ENCODE measurements around the gene FGD4. TPM values are rescaled to one million over a fixed set of nuclear protein-coding genes. Genes with fewer than 3 reads are reported as not detected.

FGD4 gene
- total RNA-seq, 2 experiments from 2014 or later = 0.25 to 0.34 TPM

GRCh38 chr12:32659908-32660440 is 260.6 kb downstream of the FGD4 start:
- H3K9me3 Mint-ChIP-seq = no peaks in the 10 kb centered on the region
- TF ChIP-seq, protein P1, sequence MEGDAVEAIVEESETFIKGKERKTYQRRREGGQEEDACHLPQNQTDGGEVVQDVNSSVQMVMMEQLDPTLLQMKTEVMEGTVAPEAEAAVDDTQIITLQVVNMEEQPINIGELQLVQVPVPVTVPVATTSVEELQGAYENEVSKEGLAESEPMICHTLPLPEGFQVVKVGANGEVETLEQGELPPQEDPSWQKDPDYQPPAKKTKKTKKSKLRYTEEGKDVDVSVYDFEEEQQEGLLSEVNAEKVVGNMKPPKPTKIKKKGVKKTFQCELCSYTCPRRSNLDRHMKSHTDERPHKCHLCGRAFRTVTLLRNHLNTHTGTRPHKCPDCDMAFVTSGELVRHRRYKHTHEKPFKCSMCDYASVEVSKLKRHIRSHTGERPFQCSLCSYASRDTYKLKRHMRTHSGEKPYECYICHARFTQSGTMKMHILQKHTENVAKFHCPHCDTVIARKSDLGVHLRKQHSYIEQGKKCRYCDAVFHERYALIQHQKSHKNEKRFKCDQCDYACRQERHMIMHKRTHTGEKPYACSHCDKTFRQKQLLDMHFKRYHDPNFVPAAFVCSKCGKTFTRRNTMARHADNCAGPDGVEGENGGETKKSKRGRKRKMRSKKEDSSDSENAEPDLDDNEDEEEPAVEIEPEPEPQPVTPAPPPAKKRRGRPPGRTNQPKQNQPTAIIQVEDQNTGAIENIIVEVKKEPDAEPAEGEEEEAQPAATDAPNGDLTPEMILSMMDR (IDR thresholded peaks at IDR 0.05) = no peak
- H3K9me3 ChIP-seq (ENCODE audit: control insufficient read depth in 1 of 2, insufficient read depth in 1 of 2, low read length in 2 of 2) = no peaks in the 10 kb centered on the region
- no peak for ATAC-seq (ENCODE audit: poor library complexity)
- intact Hi-C loops (cut with DNase I, micrococcal nuclease) = no loop called here
- H3K27ac Mint-ChIP-seq = no peak overlapping the region
- no peaks in the 10 kb centered on the region for H3K36me3 ChIP-seq (ENCODE audit: insufficient read depth, low read length)
- H3K4me3 Mint-ChIP-seq = no peak overlapping the region
- ChIA-PET POLR2A (no interaction called here), CTCF (no interaction called here)
- no peak for DNase-seq
- H3K27me3 Mint-ChIP-seq = no peaks in the 10 kb centered on the region
- no peaks in the 10 kb centered on the region for H3K4me1 Mint-ChIP-seq (ENCODE audit: low read depth)
- H3K4me1 ChIP-seq (ENCODE audit: insufficient read depth, low read length) = no peaks in the 10 kb centered on the region
- H3K27ac ChIP-seq (ENCODE audit: low read depth in 1 of 2, low read length in 2 of 2) = no peak overlapping the region
- no peak overlapping the region for H3K4me3 ChIP-seq (ENCODE audit: low read length)
- no peaks in the 10 kb centered on the region for H3K27me3 ChIP-seq (ENCODE audit: control insufficient read depth in 1 of 2, insufficient read depth in 2 of 2, low read length in 2 of 2)
- no peaks in the 10 kb centered on the region for H3K36me3 Mint-ChIP-seq (ENCODE audit: low read depth)

DNA sequence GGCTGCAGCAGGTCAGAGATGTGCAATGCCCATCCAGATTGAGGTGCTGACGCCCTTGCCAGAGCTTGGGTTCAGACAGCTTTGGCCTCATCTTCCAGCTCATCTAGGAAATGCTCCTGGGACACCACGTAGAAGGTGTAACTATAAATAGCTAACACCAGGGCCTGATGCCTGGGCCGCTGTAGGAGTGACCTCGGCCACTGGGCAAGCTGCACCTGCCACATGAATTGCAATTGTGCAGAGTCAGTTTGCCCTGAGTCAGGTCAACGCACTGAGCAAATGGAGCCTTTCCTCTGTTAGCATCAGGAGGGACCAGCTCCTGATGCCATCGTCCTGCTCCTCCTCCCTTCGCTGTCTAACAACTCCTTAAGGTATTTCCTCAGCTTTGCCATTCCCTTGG is 262.3 kb downstream of the FGD4 start:
- TF ChIP-seq, protein P1 (IDR thresholded peaks at IDR 0.05) = no peak
- H3K4me1 ChIP-seq (ENCODE audit: insufficient read depth, low read length) = no peaks in the 10 kb centered on the region
- H3K27me3 ChIP-seq (ENCODE audit: control insufficient read depth in 1 of 2, insufficient read depth in 2 of 2, low read length in 2 of 2) = no peaks in the 10 kb centered on the region
- H3K27ac Mint-ChIP-seq = no peak overlapping the region
- H3K36me3 ChIP-seq (ENCODE audit: insufficient read depth, low read length) = no peaks in the 10 kb centered on the region
- intact Hi-C loops (cut with DNase I, micrococcal nuclease) = no loop called here
- ATAC-seq (ENCODE audit: poor library complexity) = no peak
- no peak overlapping the region for H3K27ac ChIP-seq (ENCODE audit: low read depth in 1 of 2, low read length in 2 of 2)
- H3K36me3 Mint-ChIP-seq (ENCODE audit: low read depth) = no peaks in the 10 kb centered on the region
- no peak overlapping the region for H3K4me3 ChIP-seq (ENCODE audit: low read length)
- POLR2A ChIA-PET = no interaction called here
- no peaks in the 10 kb centered on the region for H3K27me3 Mint-ChIP-seq
- H3K9me3 ChIP-seq (ENCODE audit: control insufficient read depth in 1 of 2, insufficient read depth in 1 of 2, low read length in 2 of 2) = no peaks in the 10 kb centered on the region
- CTCF ChIA-PET = no interaction called here
- no peak overlapping the region for H3K4me3 Mint-ChIP-seq
- no peak for DNase-seq
- no peaks in the 10 kb centered on the region for H3K9me3 Mint-ChIP-seq
- H3K4me1 Mint-ChIP-seq (ENCODE audit: low read depth) = peaks cover 3% of the 10 kb centered on the region

GRCh38 chr12:32662665-32663064 is 263.3 kb downstream of the FGD4 start:
- H3K4me1 Mint-ChIP-seq (ENCODE audit: low read depth) = peaks cover 6% of the 10 kb centered on the region
- TF ChIP-seq, protein P1 (IDR thresholded peaks at IDR 0.05) = no peak
- Histone ChIP-seq H3K27me3 (ENCODE audit: control insufficient read depth in 1 of 2, insufficient read depth in 2 of 2, low read length in 2 of 2) (no peaks in the 10 kb centered on the region), H3K9me3 (ENCODE audit: control insufficient read depth in 1 of 2, insufficient read depth in 1 of 2, low read length in 2 of 2) (no peaks in the 10 kb centered on the region), H3K27ac (ENCODE audit: low read depth in 1 of 2, low read length in 2 of 2) (no peak overlapping the region), H3K36me3 (ENCODE audit: insufficient read depth, low read length) (no peaks in the 10 kb centered on the region), H3K4me1 (ENCODE audit: insufficient read depth, low read length) (no peaks in the 10 kb centered on the region), H3K4me3 (ENCODE audit: low read length) (no peak overlapping the region)
- ATAC-seq (ENCODE audit: poor library complexity) = no peak
- H3K27me3 Mint-ChIP-seq = no peaks in the 10 kb centered on the region
- H3K27ac Mint-ChIP-seq = no peak overlapping the region
- CTCF ChIA-PET = no interaction called here
- intact Hi-C loops (cut with DNase I, micrococcal nuclease) = no loop called here
- POLR2A ChIA-PET = no interaction called here
- H3K9me3 Mint-ChIP-seq = no peaks in the 10 kb centered on the region
- DNase-seq = no peak
- no peak overlapping the region for H3K4me3 Mint-ChIP-seq
- H3K36me3 Mint-ChIP-seq (ENCODE audit: low read depth) = no peaks in the 10 kb centered on the region
